HCEC 1CT (cell line): Measurements from ENCODE around the gene BRI3.
"Not testable (repeated sequence)": the region's sequence is repeated elsewhere in the genome, so short reads cannot be mapped to it uniquely, and the experiment has no call there.

Experiments
- DNase-seq: peaks from one replicate; pipeline ENCODE4 v3.0.0-alpha.2; 2017

BRI3 gene

DNA sequence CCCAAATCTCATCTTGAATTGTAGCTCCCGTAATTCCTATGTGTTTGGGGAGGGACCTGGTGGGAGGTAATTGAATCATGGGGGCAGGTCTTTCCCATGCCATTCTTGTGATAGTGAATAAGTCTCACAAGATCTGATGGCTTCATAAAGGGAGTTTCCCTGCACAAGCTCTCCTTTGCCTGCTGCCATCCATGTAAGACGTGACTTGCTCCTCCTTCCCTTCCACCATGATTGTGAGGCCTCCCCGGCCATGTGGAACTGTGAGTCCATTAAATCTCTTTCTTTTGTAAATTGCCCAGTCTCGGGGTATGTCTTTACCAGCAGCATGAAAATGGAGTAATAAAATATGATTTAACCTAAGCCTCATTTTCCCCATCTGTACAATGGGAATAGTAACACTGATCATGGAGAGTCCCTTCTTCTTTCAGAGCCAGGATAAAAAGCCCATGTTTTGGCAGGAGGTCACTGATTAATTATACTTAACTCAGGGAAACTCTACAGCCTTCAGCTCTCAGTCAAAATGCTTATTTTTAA is 34.6 kb downstream of the BRI3 start:
- not testable (repeated sequence) for DNase-seq

GRCh38 chr7:98317366-98318040 is 36.0 kb downstream of the BRI3 start:
- no peak for DNase-seq

GRCh38 chr7:98319176-98319575 is 37.7 kb downstream of the BRI3 start:
- DNase-seq: no peak

- DNase-seq: no peak
Measured at GRCh38 chr7:98321301-98321700, 39.8 kb downstream of the BRI3 start.

GRCh38 chr7:98322331-98323270 is 41.1 kb downstream of the BRI3 start:
- DNase-seq: no peak

- DNase-seq: no peak
Measured at GRCh38 chr7:98323597-98324322, 42.3 kb downstream of the BRI3 start.

DNA sequence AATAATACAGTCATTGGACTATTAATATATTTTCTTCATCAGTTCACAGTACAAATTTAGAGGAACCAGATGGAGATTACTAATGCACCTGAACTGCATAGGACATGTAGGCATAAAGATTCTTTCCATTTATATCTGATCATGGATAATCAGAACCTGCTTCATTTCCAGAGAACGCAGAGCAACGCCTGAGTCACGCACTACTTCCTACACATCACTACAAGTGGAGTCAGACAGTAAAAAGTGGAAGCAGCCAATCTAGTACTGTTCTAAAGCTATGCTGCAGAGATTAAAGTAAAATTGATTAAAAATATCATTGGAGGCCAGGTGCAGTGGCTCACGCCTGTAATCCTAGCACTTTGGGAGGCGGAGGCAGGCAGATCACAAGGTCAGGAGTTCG is 43.3 kb downstream of the BRI3 start:
- DNase-seq: no peak

GRCh38 chr7:98329100-98329790 is 47.8 kb downstream of the BRI3 start:
- no peak for DNase-seq

DNA sequence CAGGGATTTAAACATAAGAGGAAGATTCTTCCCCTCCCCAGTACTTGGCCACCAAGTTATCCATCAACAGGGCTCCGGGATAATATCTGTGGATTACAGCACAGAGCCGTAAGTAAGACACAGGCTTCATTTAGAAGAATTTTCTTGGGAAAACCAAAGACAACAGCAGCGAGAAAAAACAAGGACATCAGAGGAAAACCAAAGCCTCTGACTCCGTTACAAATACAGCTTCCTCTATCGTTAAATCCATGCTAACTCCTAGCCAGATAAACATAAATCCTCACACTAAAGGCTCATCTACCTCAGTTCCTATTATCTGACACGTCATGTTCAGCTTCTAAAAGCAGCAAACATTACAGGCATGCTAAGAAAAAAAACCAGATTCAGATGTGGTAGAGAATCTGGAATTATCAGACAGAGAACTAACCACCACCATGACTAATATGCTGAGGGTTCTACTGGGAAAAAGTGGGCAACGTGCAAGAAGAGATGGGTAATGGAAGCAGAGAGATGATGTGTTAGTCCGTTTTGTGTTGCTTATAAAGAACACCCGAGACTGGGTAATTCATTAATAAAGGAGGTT is 48.4 kb downstream of the BRI3 start:
- DNase-seq: no peak

- no peak for DNase-seq
Measured at GRCh38 chr7:98330926-98331529, 49.5 kb downstream of the BRI3 start.

DNA sequence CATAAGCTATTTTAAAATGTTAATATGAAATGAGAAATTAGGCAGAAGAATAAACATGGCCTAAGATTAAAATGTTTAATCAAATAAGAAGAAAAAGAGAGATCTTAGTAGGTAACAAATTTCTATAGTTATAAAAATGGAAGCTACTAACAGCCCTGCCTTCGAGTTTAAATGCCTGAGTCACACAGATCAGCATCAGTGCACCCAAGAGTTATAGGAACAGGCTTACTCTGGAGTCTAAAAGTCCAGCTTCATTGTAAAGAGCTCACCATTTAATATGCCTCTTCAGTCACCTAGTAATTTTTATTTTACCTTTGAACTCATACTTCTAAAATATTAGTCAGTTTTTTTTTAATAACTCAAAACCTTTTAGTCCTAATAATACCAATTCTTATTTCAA is 52.6 kb downstream of the BRI3 start:
- no peak for DNase-seq

- DNase-seq: no peak
Measured at GRCh38 chr7:98335411-98335977, 54.0 kb downstream of the BRI3 start.

DNA sequence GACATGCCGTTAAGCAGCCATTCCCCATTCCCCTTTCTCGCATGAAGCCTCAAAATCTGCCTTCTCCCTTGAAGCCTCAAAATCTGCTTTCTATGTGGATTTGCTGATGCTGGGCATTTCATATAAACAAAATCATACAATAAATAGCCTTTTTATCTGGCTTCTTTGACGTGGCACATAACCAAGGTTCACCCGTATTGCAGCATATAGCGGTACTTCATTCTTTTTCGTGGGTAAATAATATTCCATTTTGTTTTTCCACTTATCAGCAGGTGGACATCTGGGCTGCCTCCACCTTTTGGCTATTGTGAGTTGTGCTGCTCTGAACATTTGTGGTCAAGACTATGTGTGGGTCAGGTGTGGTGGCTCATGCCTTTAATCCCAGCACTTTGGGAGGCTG is 57.0 kb downstream of the BRI3 start:
- DNase-seq: no peak

DNA sequence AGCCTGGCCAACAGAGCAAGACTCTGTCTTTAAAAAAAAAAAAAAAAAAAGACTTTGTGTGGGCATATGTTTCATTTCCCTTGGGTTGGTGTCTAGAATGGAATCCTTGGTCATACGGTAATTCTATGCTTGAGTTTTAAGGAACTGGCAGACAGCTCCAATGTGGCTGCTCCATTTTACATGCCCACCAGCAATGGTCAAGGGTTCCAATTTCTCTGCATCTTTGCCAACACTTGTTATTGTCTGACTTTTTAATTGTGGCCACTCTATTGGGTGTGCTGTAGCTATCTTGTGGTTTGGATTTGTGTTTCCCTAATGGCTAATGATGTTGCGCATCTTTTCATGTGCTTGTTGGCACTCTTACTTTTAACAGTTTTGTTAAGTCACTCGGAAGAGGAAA is 57.6 kb downstream of the BRI3 start:
- DNase-seq: no peak

GRCh38 chr7:98341106-98341505 is 59.6 kb downstream of the BRI3 start:
- DNase-seq: peak; percentile 42
